NCI-H1436 (cell line): ENCODE results near the gene PRM2.

Experiments used
- DNase-seq: peaks from one replicate; lab custom pipeline; 2025; lab: John Stamatoyannopoulos, UW

PRM2 gene

GRCh38 chr16:11225677-11226549 lies 50.4 kb downstream of the PRM2 start:
- DNase-seq, result no peak
